ENCODE results near the gene TBC1D2B.

DNA sequence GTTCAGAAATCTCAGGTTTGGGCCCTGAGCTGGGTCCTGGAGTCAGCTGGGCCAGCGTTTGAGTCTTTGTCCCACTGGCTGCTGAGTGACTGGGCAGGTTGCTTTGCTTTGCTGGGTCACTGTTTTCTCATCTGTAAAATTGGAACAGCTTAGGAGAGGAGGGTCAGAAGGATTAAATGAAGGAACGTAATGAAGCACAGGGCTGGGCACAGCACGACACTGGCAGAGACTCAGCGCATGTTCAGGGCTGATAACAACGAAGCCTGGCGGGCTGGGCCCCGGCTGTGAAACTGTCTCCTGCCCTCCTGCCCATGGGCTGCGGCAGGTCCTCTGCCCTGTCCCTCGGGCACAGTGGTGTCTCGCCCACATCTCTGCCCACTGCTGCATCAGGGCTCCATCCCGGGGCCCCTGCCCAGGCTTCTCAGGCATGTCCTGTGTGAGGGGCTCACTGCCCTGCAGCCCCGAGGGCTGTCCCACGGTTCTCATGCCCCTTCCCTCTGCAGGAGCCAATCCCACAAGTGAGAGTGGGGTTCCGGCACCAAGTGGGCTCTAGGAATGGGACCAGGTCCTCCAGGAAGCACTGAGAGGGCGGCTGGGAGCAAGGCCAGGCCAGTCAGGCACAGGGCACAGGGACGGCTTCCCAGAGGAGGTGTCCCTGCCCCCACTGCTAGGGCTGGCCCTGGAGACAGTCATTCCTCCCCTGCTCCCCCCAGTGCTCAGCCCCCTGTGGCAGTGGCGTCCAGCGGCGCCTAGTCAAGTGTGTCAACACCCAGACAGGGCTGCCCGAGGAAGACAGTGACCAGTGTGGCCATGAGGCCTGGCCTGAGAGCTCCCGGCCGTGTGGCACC, 88.0 kb downstream of the TBC1D2B start:
- no peak for TF ChIP-seq POLR2A (IDR thresholded peaks at IDR 0.05)
- TF ChIP-seq CTCF (IDR thresholded peaks at IDR 0.05) = no peak

Measured in lower leg skin (tissue), 3 donors.